ENCODE measurements around the gene BABAM2.

DNA sequence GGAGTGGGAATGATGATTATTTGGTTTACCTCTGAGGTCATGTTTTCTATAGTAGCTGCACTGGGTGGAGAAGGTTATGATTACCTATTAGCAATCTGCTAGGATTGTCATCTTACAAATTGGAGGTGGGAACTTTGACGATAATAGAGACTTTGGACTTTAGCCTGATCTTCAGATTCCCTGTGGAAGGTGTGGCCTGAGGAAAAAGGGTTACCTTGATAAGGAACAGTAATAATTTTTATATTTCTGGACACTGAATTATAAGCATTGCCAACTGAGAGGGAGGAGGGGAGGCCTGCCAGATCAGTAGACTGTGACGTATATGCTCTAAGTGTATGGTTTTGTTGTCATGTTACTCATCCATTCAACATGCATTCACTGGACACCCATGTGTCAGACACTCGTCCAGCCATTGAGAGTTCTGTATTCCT lies 318.7 kb downstream of the BABAM2 start:
- no peak for TF ChIP-seq LEF1 (IDR thresholded peaks at IDR 0.05; ENCODE audit: borderline replicate concordance)
- TF ChIP-seq SUZ12 (IDR thresholded peaks at IDR 0.05), result no peak
- TF ChIP-seq FOXK2 (IDR thresholded peaks at IDR 0.05), result no peak
- TF ChIP-seq TARDBP (IDR thresholded peaks at IDR 0.05), result no peak
- no peak for TF ChIP-seq NFRKB (IDR thresholded peaks at IDR 0.05)
- TF ChIP-seq, protein P1, sequence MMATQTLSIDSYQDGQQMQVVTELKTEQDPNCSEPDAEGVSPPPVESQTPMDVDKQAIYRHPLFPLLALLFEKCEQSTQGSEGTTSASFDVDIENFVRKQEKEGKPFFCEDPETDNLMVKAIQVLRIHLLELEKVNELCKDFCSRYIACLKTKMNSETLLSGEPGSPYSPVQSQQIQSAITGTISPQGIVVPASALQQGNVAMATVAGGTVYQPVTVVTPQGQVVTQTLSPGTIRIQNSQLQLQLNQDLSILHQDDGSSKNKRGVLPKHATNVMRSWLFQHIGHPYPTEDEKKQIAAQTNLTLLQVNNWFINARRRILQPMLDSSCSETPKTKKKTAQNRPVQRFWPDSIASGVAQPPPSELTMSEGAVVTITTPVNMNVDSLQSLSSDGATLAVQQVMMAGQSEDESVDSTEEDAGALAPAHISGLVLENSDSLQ (IDR thresholded peaks at IDR 0.05), result no peak
- TF ChIP-seq ARNT (IDR thresholded peaks at IDR 0.05), result no peak
- TF ChIP-seq SP1 (IDR thresholded peaks at IDR 0.05), result no peak
- TF ChIP-seq FOXA1 (IDR thresholded peaks at IDR 0.05), result no peak
- no peak for TF ChIP-seq BHLHE40 (IDR thresholded peaks at IDR 0.05; ENCODE audit: borderline replicate concordance)
- TF ChIP-seq HDGF (IDR thresholded peaks at IDR 0.05; ENCODE audit: borderline replicate concordance), result no peak
- TF ChIP-seq FOXM1 (IDR thresholded peaks at IDR 0.05; ENCODE audit: borderline replicate concordance), result no peak

Measured in HEK293T (cell line).